ENCODE results near the gene PHLDA2. TPM values are rescaled to one million over a fixed set of nuclear protein-coding genes. Genes with fewer than 3 reads are reported as not detected.
A peak's percentile ranks its signal among the peaks of the same experiment; 100 is the strongest.

PHLDA2 gene
- total and polyA plus RNA-seq, 2 donors (not counting 1 experiment from before 2014, with no cell fraction given), result 1.4 TPM; not detected in 1

GRCh38 chr11:2892967-2893528 is 36.2 kb downstream of the PHLDA2 start:
- WGBS (ENCODE audit: insufficient coverage), result 5% methylated on average over 2 of the region's 4 CpGs
- peak overlapping the region; percentile 98 for H3K4me2 ChIP-seq (replicated peaks; ENCODE audit: low read depth, low read length, poor library complexity, severe bottlenecking)
- H3K9me3 ChIP-seq (ENCODE audit: control extremely low read depth in 1 of 3, control insufficient read depth in 2 of 3, insufficient read depth in 1 of 3, low read length in 2 of 3), result no peaks in the 10 kb centered on the region
- POLR2A ChIA-PET, result interaction anchor here (1.1 kb wide), 1 partner anchor 360 kb away, joined by 4 read pairs; no protein-coding TSS in a partner anchor
- Mint-ChIP-seq H3K27ac (no peak overlapping the region), H3K9me3 (ENCODE audit: insufficient read depth) (no peaks in the 10 kb centered on the region), H3K27me3 (no peaks in the 10 kb centered on the region), H3K4me1 (peaks cover 14% of the 10 kb centered on the region), H3K4me3 (peak overlapping the region; percentile 71)
- ATAC-seq (ENCODE audit: low read depth) (peak; percentile 22), DNase-seq (no peak)
- no peak overlapping the region for H3K27ac ChIP-seq (ENCODE audit: low read length in 2 of 2)
- peaks cover 0 to 7% (median 0%) of the 10 kb centered on the region in 4 experiments for H3K27me3 ChIP-seq (replicated peaks in 1 of 4; ENCODE audit: control extremely low read depth in 1 of 4, control insufficient read depth in 3 of 4, insufficient read depth in 4 of 4, low read length in 3 of 4)
- peak overlapping the region; percentile 66 for H3K9ac ChIP-seq (ENCODE audit: low read length)
- H3K36me3 ChIP-seq (replicated peaks in 1 of 2; ENCODE audit: control extremely low read depth in 1 of 2, control insufficient read depth in 1 of 2, extremely low read depth in 1 of 2, insufficient read depth in 2 of 2, low read length in 1 of 2), result no peaks in the 10 kb centered on the region
- peak overlapping the region in 2 of 5 experiments; percentile 45 to 54 for H3K4me3 ChIP-seq (ENCODE audit: control extremely low read depth in 1 of 5, extremely low read depth in 1 of 5, insufficient read depth in 1 of 5, low read depth in 2 of 5, low read length in 4 of 5)
- CTCF ChIA-PET, result interaction anchor here (0.6 to 16.1 kb wide), 10 partner anchors 10 to 467 kb away, joined by 3 to 595 read pairs (median 5); partner anchors contain the start of gene PHLDA2
- TF ChIP-seq EZH2 (IDR thresholded peaks at IDR 0.05; ENCODE audit: borderline replicate concordance, insufficient read depth, low read depth, low read length, poor library complexity, severe bottlenecking), result no peak
- no peak for TF ChIP-seq CTCF (IDR thresholded peaks at IDR 0.05)
- H3K4me1 ChIP-seq (ENCODE audit: control insufficient read depth in 2 of 2, insufficient read depth in 2 of 2, low read length in 2 of 2), result peaks cover 15 to 21% of the 10 kb centered on the region in 2 donors
- H3K79me2 ChIP-seq (ENCODE audit: control insufficient read depth, insufficient read depth, low read length), result no peaks in the 10 kb centered on the region
- H2AFZ ChIP-seq (ENCODE audit: insufficient read depth, low read depth, low read length, poor library complexity, severe bottlenecking), result peak overlapping the region; percentile 87
- intact Hi-C loops (cut with micrococcal nuclease), result loop anchor here (1.0 to 2.0 kb wide), 2 partner anchors 360 to 448 kb away; partner anchors contain the start of genes KCNQ1 and TRPM5
- no peaks in the 10 kb centered on the region for H4K20me1 ChIP-seq (ENCODE audit: control insufficient read depth, insufficient read depth, low read length, poor library complexity, severe bottlenecking)

Data from B cell (primary cell).